Endometrial microvascular endothelial cells (primary cell): Measurements from ENCODE around the gene NGF. TPM values are rescaled to one million over a fixed set of nuclear protein-coding genes. Genes with fewer than 3 reads are reported as not detected.

Experiments used
- in situ Hi-C: cut with HindIII; loops from 2 replicates; pipeline ENCODE4 v1.10.0; 2017; ENCODE audit warnings: low sequenced_read_pairs, low pct_unique_long_range_greater_than_20kb; ENCODE audit errors: inconsistent ontology term
- total RNA-seq: library from RNA; depleted of rRNA; stranded (reverse); fragments of >200 nt; gene quantifications from one replicate; pipeline ENCODE4 v1.2.3, GENCODE V29; 2015; ENCODE audit errors: inconsistent ontology term

Gene NGF
- total RNA-seq, 1 donor from 2014 or later, result not detected

DNA sequence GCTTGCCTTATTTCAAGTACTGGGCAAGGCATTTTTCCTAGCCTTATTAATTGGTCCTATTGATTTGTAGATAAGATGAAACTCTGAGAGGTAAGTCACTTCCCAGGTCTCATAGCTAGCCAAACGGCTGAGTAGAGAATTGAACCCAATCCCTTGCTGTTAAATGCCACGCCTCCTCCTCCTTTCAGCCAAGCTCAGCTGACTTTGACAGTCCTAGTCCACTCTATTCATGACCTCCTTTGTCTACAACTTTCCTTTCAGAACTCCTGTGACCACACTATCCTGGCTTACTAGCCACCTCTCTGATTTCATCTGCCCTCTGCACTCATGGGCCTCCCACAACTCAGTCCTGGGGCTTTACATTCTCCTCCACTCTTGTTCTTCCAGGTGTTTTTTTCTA lies 3.9 kb upstream of the NGF start:
- in situ Hi-C loops, result no loop called here

DNA sequence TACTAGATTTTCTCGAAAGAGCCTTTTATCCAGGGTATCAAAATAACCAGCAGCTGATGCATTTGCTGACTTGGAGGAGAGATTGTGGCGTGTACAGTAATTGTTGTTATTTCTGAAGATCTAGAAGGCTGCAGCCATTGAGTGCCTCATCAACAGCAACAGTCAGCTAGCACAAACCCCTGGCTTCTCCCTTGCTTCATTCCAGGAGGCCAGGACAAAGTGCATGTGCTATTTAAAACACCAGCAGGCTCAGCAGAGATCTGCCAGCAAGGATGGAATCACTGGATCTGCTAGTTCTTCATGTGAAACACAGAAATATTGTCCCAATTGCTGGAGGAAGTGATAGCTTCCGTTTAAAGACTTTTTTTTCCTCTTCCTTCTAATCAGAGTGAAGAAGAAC lies 2.8 kb upstream of the NGF start:
- in situ Hi-C loops, result no loop called here

DNA sequence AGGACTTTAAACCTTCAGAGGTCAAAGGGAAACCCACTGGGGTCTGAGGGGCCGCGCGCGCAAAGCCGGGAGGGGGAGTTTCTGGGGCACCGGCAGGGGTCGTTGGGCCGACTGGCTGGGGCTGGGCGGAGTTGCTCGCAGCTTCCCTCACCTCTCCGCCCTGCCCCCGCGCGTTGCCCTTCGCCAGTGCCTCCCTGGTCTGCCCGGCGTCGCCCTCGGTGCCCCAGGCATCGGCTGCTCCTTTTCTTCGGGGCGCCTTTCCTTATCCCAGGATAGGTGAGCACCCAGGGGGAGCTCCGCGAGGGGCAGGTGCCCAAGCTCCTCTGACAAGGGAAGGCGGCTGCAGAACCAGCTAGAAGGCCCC lies 390 bp upstream of the NGF start:
- in situ Hi-C loops, result no loop called here

- in situ Hi-C loops, result no loop called here
Measured at GRCh38 chr1:115337276-115337632, 795 bp downstream of the NGF start.

- in situ Hi-C loops, result no loop called here
Measured at GRCh38 chr1:115336741-115337140, 1.3 kb downstream of the NGF start.

DNA sequence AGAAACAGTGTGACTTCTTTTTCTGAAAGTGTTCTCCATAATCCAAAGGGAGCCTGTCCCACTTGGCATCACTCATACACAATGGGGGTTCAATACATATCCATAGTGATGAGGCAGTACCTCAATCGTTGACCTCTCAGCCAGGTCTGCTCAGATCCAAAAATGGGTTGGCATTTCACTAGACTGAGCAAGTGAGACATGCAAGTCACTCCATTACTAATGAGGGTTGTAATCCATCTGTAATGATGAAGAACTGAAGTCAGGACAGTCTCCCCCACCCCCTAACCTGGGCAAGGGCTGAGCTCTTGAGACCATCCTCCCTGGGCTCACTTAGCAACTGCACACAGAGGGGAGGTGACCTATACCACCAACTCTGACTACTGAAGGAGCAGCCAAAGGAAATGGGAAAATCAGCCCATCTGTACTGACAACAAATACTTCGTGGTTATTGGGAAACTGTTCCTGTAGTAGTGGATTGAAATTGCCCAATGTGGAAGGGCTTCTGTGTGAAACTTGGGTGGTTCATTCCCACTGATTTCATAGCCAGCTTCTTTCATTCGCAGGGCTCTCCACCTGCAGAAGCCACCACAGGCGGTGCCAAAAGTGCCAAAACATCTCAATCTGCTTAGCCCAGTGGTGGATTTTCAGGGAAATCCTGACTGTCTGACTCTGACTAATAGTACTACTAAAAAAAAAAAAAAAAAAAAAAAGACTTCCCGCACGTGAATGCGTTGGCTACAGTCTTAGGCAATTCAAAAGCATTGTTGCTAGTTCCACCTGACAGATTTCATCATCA lies 5.0 kb downstream of the NGF start:
- in situ Hi-C loops, result no loop called here

DNA sequence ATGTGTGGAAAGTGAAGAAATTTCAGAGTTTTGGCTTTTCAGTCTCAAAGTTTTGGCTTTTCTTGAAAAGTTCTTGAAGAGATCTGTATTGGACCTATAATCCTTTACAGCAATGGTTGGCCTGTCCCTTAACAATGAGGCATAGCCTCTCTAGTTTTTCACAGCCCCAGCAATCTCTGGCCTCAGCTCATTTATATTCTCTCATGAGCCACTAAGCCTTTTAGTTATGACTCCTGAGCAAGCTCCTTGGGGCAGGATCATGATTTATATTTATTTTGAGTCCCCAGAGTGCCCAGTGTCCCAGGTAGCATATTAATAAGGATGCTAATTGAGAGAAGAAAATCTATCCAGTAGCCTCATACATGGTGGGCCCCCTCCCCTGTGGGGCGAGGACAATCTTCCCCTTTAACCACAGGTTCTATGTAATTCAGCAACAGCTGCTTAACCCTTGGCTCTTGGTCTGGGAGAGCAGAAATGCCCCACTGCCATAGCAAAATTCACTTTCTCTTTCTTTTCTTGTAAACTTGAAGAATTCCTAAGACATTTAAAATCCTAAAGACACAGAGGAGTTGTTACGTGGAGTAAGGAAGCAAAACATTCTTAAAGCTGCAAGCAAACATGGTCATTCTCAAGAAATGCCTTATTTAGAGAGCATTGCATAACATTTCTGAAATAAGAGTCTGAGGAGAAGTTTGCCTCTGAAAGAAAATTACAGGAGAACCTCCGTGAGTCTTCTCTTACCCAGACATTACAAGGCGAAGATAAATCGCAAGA lies 6.3 kb downstream of the NGF start:
- in situ Hi-C loops, result no loop called here

DNA sequence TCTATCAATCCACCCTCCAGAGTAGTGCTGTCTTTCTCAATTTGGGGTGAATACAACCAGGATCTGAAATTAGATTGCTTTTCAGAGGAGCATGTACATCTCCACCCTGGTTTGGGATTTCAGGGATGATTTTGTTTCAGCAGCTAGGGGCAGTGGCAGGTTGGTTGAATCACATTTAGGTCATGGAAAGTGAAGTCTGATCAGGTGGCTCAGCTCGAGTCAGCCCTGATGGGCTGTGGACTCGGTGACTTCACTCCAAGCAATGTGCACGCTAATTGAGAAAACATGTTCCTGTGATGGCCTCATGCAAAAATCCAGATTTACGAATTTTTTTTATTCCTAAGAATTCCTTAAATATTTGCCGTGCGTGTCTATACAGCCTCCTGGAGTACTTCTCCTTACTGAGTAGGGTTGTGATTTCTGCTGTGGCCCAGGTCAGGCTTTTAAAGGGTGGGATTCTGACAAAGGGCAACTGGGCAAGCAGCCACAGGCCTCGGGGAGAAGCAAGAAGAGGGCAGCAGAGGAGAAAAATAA lies 7.5 kb downstream of the NGF start:
- in situ Hi-C loops, result no loop called here

DNA sequence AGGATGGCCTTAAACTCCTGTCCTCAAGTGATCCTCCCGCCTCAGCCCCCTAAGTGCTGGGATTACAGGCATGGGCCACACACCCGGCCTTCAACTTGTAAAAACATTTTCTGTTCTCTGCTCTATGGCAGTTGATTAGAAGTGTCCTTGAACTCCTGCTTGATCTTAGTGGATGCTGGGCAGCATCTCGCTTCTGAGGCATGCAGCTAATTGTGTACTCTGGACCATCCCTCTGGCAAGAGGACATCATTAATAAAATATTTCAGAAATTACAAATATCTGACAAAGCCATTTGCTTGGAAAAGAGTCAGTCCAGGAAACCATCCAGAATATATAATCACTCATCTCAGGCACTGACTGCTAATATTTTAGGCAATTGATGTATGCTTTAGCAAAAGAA lies 8.1 kb downstream of the NGF start:
- in situ Hi-C loops, result no loop called here

- in situ Hi-C loops, result no loop called here
Measured at GRCh38 chr1:115327270-115327669, 10.8 kb downstream of the NGF start.

GRCh38 chr1:115326419-115326818 lies 11.6 kb downstream of the NGF start:
- in situ Hi-C loops, result no loop called here

- in situ Hi-C loops, result no loop called here
Measured at GRCh38 chr1:115325874-115326273, 12.2 kb downstream of the NGF start.

- in situ Hi-C loops, result no loop called here
Measured at GRCh38 chr1:115324649-115325420, 13.2 kb downstream of the NGF start.

DNA sequence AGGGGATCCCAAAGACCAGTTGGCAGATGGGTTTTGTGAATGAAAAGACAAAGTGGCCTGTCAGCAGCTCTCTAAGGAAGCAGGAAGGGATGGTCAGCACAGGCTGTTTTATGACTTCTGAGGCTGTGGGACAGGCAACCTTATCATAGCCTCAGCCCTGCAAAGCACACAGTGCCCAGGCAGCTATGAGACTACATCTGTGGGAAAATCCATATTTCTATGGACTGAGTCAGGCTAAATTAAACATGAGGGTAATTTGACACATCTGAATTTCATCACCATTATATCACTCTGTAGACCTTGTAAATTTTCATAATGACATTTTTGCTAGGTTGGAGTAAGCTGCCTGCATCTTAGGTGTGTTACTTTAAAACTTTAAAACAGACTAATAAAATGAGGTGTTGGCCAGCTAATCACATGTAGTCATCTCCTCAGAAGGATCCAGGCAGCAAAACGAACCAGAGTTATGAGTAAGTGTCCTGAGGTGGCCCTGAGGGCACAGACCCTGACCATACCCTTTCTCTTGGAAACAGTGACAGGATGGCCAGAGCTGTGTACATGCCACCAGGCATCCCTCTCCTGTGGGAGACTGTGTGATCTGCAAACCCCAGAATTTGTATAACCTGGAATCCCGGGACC lies 14.6 kb downstream of the NGF start:
- in situ Hi-C loops, result no loop called here

DNA sequence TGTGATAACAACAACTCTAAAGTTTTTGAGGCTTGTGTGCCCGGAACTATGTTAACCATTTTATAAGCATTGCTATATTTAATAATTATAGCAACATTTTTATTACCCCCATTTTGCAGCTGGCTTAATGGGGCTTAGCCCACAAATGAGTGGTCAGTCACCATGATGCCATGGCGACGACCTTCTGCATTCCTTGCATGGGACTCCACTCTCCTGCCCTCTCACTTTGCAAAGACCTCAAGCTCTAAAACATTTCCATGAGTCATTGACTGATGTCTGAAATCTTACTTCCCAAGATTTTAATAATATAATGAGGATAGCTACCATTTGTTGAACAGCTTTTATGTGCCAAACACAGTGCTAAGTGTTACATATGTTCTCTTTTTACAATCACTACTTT lies 15.4 kb downstream of the NGF start:
- in situ Hi-C loops, result no loop called here

GRCh38 chr1:115320377-115320776 lies 17.7 kb downstream of the NGF start:
- in situ Hi-C loops, result no loop called here

- in situ Hi-C loops, result no loop called here
Measured at GRCh38 chr1:115319706-115320105, 18.3 kb downstream of the NGF start.

DNA sequence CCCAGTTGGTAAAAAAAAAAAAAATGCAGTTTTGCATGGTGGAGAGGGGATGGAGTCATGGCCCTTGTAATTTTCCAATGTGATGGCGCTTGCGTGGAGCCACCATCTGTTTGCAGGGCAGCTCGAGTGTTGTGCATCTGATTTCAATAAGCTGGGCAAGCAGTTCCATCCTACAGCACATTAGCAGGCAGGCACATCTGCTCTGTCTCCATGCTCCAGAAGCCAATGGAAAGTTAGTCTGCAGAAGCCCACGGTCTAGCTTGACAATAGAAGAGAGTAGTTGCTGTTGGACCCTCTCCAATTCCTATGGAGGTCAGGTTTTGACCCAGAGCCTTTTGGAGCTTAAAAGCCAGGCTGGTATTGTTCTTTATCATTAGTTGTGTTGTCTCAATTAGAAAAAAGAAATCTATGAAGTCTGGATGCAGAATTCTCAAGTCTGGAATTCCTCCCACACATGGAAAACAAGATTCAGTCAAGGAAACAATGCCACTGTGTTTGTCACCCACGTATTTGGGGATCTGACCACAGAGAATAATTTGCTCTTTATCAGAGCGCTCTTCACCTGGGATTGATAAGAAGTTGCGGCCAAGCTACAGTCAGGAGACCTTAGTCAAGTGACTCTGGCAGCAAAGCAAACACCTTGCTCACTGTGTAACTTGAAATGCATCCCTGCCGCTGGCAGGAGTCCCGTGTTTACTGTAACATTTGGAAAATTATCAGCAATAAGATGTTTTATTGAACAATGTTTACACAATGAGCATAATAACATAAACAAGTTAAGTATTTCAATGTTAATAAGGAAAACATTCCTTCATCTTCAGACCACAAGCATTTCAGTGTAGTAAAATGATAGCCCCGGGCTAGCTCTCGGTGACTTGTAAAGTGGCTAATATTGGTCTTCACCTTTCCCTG lies 20.7 kb downstream of the NGF start:
- in situ Hi-C loops, result no loop called here
